OCI-LY1 (cell line): ENCODE data around the gene HSPA1B.

Source experiments
- H2AFZ ChIP-seq: fragments of 200-600 bp; sonication (generic), shearing (Covaris generic); 2 replicates; pipeline ENCODE4 v1.6.0; 2014; ENCODE audit warnings: antibody characterized with exemption, mild to moderate bottlenecking, low read length
- H3F3A ChIP-seq: fragments of 200-600 bp; sonication (generic), shearing (Covaris generic); 2 replicates; pipeline ENCODE4 v1.6.0; 2014; ENCODE audit warnings: mild to moderate bottlenecking, antibody characterized with exemption, low read length, moderate library complexity; ENCODE audit not compliant: insufficient read depth
- H3K27ac ChIP-seq: fragments of 200-600 bp; sonication (generic); 2 replicates; pipeline ENCODE4 v1.5.1; 2014; ENCODE audit warnings: low read length, mixed run types, mild to moderate bottlenecking, low read depth; ENCODE audit not compliant: poor library complexity, severe bottlenecking
- H3K27me3 ChIP-seq: fragments of 200-600 bp; sonication (generic); 2 replicates; pipeline ENCODE4 v1.6.0; 2014; ENCODE audit warnings: antibody characterized with exemption, mild to moderate bottlenecking, low read length, moderate library complexity; ENCODE audit not compliant: insufficient read depth
- H3K36me3 ChIP-seq: fragments of 200-600 bp; sonication (generic); 2 replicates; pipeline ENCODE4 v1.6.1; 2014; ENCODE audit warnings: mild to moderate bottlenecking, antibody characterized with exemption, low read length, moderate library complexity, mixed read lengths; ENCODE audit not compliant: insufficient read depth
- H3K4me1 ChIP-seq: fragments of 200-600 bp; sonication (generic); 2 replicates; pipeline ENCODE4 v1.5.1; 2014; ENCODE audit warnings: mild to moderate bottlenecking, low read length, moderate library complexity; ENCODE audit not compliant: insufficient read depth, severe bottlenecking
- H3K4me2 ChIP-seq: fragments of 200-600 bp; sonication (generic), shearing (Covaris generic); 2 replicates; pipeline ENCODE4 v1.6.1; 2014; ENCODE audit warnings: low read length
- H3K4me3 ChIP-seq: fragments of 200-600 bp; sonication (generic); 2 replicates; pipeline ENCODE4 v1.5.1; 2014; ENCODE audit warnings: low read length, low read depth, mild to moderate bottlenecking, mixed read lengths; ENCODE audit not compliant: poor library complexity, severe bottlenecking
- H3K79me2 ChIP-seq: fragments of 200-600 bp; shearing (Covaris generic); 2 replicates; pipeline ENCODE4 v1.6.1; 2016; ENCODE audit warnings: mixed run types, low read length, mixed read lengths; ENCODE audit not compliant: insufficient read depth
- H3K9ac ChIP-seq: fragments of 200-600 bp; sonication (generic), shearing (Covaris generic); 2 replicates; pipeline ENCODE4 v1.6.1; 2014; ENCODE audit warnings: mild to moderate bottlenecking, low read length, mixed read lengths
- H3K9me2 ChIP-seq: fragments of 200-600 bp; sonication (generic), shearing (Covaris generic); 2 replicates; pipeline ENCODE4 v1.6.1; 2014; ENCODE audit warnings: low read depth, mild to moderate bottlenecking, low read length, mixed read lengths
- H3K9me3 ChIP-seq: fragments of 200-600 bp; shearing (Covaris generic); 2 replicates; pipeline ENCODE4 v1.6.1; 2014; ENCODE audit warnings: low read length, mixed read lengths
- H4K20me1 ChIP-seq: fragments of 200-600 bp; sonication (generic), shearing (Covaris generic); 2 replicates; pipeline ENCODE4 v1.6.0; 2016; ENCODE audit warnings: mild to moderate bottlenecking, low read length; ENCODE audit not compliant: insufficient read depth
- EZH2 ChIP-seq: fragments of 200-600 bp; sonication (generic), shearing (Covaris generic); IDR thresholded peaks from 2 replicates; pipeline ENCODE4 v1.8.0; 2017; ENCODE audit warnings: borderline replicate concordance, mixed run types, mild to moderate bottlenecking, antibody characterized with exemption, low read length, moderate library complexity, mixed read lengths
- TF ChIP-seq, protein P1 (sequence below): fragments of 200-600 bp; sonication (generic), shearing (Covaris generic); IDR thresholded peaks from 2 replicates; pipeline ENCODE4 v1.5.1; 2017; ENCODE audit warnings: mild to moderate bottlenecking, antibody characterized with exemption, low read length, moderate library complexity, mixed read lengths

HSPA1B gene

DNA sequence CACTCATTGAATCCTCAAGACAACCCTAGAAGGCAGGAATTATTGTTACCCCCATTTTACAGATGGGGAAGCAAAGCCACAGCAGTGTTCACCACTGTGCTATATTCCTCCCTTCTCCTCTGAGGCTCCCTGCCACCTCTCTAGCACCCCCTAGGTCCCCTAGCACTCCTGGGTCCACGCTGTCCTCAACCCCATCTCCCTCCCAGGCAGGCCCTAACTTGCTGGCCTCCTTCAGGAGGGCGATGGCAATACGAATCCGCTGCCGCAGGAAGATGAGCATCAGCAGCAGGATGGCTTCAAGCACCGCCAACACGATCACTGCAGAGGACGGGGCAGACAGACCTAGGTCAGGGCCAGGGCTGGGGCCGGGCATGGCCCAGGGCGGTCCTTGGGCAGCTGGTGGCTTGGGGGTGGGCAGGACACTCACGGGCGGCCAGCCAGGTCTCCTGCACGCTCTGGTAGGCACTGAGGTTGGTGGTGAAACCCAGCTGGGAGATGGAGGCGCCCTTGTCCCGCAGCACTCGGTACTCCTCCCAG, 42.9 kb downstream of the HSPA1B start:
- H3K27ac ChIP-seq, result no peak overlapping the region
- H3K27me3 ChIP-seq, result no peaks in the 10 kb centered on the region
- no peak overlapping the region for H3K4me3 ChIP-seq
- H3F3A ChIP-seq, result no peaks in the 10 kb centered on the region
- no peak overlapping the region for H3K4me2 ChIP-seq
- no peaks in the 10 kb centered on the region for H4K20me1 ChIP-seq
- H2AFZ ChIP-seq, result no peak overlapping the region
- no peaks in the 10 kb centered on the region for H3K9me3 ChIP-seq
- H3K9ac ChIP-seq, result no peak overlapping the region
- H3K36me3 ChIP-seq, result no peaks in the 10 kb centered on the region
- H3K4me1 ChIP-seq, result no peaks in the 10 kb centered on the region
- no peaks in the 10 kb centered on the region for H3K9me2 ChIP-seq
- TF ChIP-seq, protein P1, sequence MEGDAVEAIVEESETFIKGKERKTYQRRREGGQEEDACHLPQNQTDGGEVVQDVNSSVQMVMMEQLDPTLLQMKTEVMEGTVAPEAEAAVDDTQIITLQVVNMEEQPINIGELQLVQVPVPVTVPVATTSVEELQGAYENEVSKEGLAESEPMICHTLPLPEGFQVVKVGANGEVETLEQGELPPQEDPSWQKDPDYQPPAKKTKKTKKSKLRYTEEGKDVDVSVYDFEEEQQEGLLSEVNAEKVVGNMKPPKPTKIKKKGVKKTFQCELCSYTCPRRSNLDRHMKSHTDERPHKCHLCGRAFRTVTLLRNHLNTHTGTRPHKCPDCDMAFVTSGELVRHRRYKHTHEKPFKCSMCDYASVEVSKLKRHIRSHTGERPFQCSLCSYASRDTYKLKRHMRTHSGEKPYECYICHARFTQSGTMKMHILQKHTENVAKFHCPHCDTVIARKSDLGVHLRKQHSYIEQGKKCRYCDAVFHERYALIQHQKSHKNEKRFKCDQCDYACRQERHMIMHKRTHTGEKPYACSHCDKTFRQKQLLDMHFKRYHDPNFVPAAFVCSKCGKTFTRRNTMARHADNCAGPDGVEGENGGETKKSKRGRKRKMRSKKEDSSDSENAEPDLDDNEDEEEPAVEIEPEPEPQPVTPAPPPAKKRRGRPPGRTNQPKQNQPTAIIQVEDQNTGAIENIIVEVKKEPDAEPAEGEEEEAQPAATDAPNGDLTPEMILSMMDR, result peak; percentile 33; the same call in 1 of the 2 replicates
- TF ChIP-seq EZH2, result no peak
- no peaks in the 10 kb centered on the region for H3K79me2 ChIP-seq

GRCh38 chr6:31871046-31871659, 43.6 kb downstream of the HSPA1B start:
- no peaks in the 10 kb centered on the region for H3K36me3 ChIP-seq
- no peaks in the 10 kb centered on the region for H3F3A ChIP-seq
- no peak overlapping the region for H3K4me3 ChIP-seq
- no peaks in the 10 kb centered on the region for H3K27me3 ChIP-seq
- H3K9me2 ChIP-seq, result no peaks in the 10 kb centered on the region
- no peaks in the 10 kb centered on the region for H4K20me1 ChIP-seq
- H3K4me2 ChIP-seq, result no peak overlapping the region
- H3K4me1 ChIP-seq, result no peaks in the 10 kb centered on the region
- no peak overlapping the region for H3K27ac ChIP-seq
- no peak overlapping the region for H3K9ac ChIP-seq
- TF ChIP-seq EZH2, result no peak
- TF ChIP-seq, protein P1, result no peak
- no peaks in the 10 kb centered on the region for H3K79me2 ChIP-seq
- H2AFZ ChIP-seq, result no peak overlapping the region
- no peaks in the 10 kb centered on the region for H3K9me3 ChIP-seq

GRCh38 chr6:31874084-31874670, 46.6 kb downstream of the HSPA1B start:
- TF ChIP-seq EZH2, result no peak
- TF ChIP-seq, protein P1, result no peak
- H3K4me1 ChIP-seq, result no peaks in the 10 kb centered on the region
- no peaks in the 10 kb centered on the region for H4K20me1 ChIP-seq

More at GRCh38 chr6:31874084-31874670, 46.6 kb downstream of the HSPA1B start:
- Histone ChIP-seq H2AFZ (no peak overlapping the region), H3F3A (no peaks in the 10 kb centered on the region), H3K27ac (no peak overlapping the region), H3K36me3 (no peaks in the 10 kb centered on the region), H3K27me3 (no peaks in the 10 kb centered on the region), H3K9me2 (no peaks in the 10 kb centered on the region), H3K4me3 (no peak overlapping the region), H3K9me3 (no peaks in the 10 kb centered on the region), H3K79me2 (no peaks in the 10 kb centered on the region), H3K4me2 (no peak overlapping the region), H3K9ac (no peak overlapping the region)
